ENCODE measurements around the gene KCNB1. TPM values are rescaled to one million over a fixed set of nuclear protein-coding genes. Genes with fewer than 3 reads are reported as not detected.

The KCNB1 gene
- total RNA-seq, 1 experiment from 2014 or later = 0.04 TPM

GRCh38 chr20:49392745-49393144 is 89.7 kb downstream of the KCNB1 start:
- H3K9me2 ChIP-seq (ENCODE audit: insufficient read depth) = no peaks in the 10 kb centered on the region
- TF ChIP-seq EZH2 (IDR thresholded peaks at IDR 0.05; ENCODE audit: low read depth) (no peak), CTCF (conservative IDR thresholded peaks at IDR 0.05) (no peak)
- no peaks in the 10 kb centered on the region for H3K36me3 ChIP-seq (ENCODE audit: low read depth)
- ChIA-PET CTCF (no interaction called here), POLR2A (ENCODE audit: unreplicated experiment) (no interaction called here)
- H3K79me2 ChIP-seq (ENCODE audit: low read depth) = no peaks in the 10 kb centered on the region
- peaks cover 44% of the 10 kb centered on the region for H3K27me3 ChIP-seq (ENCODE audit: insufficient read depth, low read depth)
- no peaks in the 10 kb centered on the region for H4K20me1 ChIP-seq (ENCODE audit: insufficient read depth)
- intact Hi-C loops (cut with micrococcal nuclease; ENCODE audit: unreplicated experiment) = no loop called here
- BruUV-seq (replicated peaks) = no TSS peak
- H3F3A ChIP-seq (ENCODE audit: insufficient read depth, low read depth) = no peaks in the 10 kb centered on the region
- H3K9me3 ChIP-seq (ENCODE audit: insufficient read depth, low read depth) = no peaks in the 10 kb centered on the region
- no peak overlapping the region for H3K4me3 ChIP-seq
- no peaks in the 10 kb centered on the region for H3K4me1 ChIP-seq (replicated peaks; ENCODE audit: insufficient read depth)
- no peak overlapping the region for H3K27ac ChIP-seq
- no peak for DNase-seq
- no peak overlapping the region for H3K4me2 ChIP-seq
- H2AFZ ChIP-seq = no peak overlapping the region

- H3K4me2 ChIP-seq = no peak overlapping the region
- no peaks in the 10 kb centered on the region for H3K9me3 ChIP-seq (ENCODE audit: insufficient read depth, low read depth)
- no peaks in the 10 kb centered on the region for H3K4me1 ChIP-seq (replicated peaks; ENCODE audit: insufficient read depth)
- H4K20me1 ChIP-seq (ENCODE audit: insufficient read depth) = no peaks in the 10 kb centered on the region
- ChIA-PET CTCF (no interaction called here), POLR2A (ENCODE audit: unreplicated experiment) (no interaction called here)
- no TSS peak for BruUV-seq (replicated peaks)
- no peak for TF ChIP-seq CTCF (conservative IDR thresholded peaks at IDR 0.05)
- no peak for TF ChIP-seq EZH2 (IDR thresholded peaks at IDR 0.05; ENCODE audit: low read depth)
- H3K79me2 ChIP-seq (ENCODE audit: low read depth) = no peaks in the 10 kb centered on the region
- H3K36me3 ChIP-seq (ENCODE audit: low read depth) = no peaks in the 10 kb centered on the region
- H3K27me3 ChIP-seq (ENCODE audit: insufficient read depth, low read depth) = peaks cover 44% of the 10 kb centered on the region
- H3K4me3 ChIP-seq = no peak overlapping the region
- no peaks in the 10 kb centered on the region for H3K9me2 ChIP-seq (ENCODE audit: insufficient read depth)
- intact Hi-C loops (cut with micrococcal nuclease; ENCODE audit: unreplicated experiment) = no loop called here
- no peak overlapping the region for H3K27ac ChIP-seq
- H2AFZ ChIP-seq = no peak overlapping the region
- DNase-seq = no peak
- H3F3A ChIP-seq (ENCODE audit: insufficient read depth, low read depth) = no peaks in the 10 kb centered on the region
These were observed 90.8 kb downstream of the KCNB1 start for GRCh38 chr20:49391404-49392245.

GRCh38 chr20:49389854-49390253 is 92.6 kb downstream of the KCNB1 start:
- CTCF ChIA-PET = no interaction called here
- no TSS peak for BruUV-seq (replicated peaks)
- POLR2A ChIA-PET (ENCODE audit: unreplicated experiment) = no interaction called here

More at GRCh38 chr20:49389854-49390253, 92.6 kb downstream of the KCNB1 start:
- Histone ChIP-seq H3K27ac (no peak overlapping the region), H4K20me1 (ENCODE audit: insufficient read depth) (no peaks in the 10 kb centered on the region), H3F3A (ENCODE audit: insufficient read depth, low read depth) (no peaks in the 10 kb centered on the region), H3K4me2 (no peak overlapping the region), H3K9me2 (ENCODE audit: insufficient read depth) (no peaks in the 10 kb centered on the region), H3K4me3 (no peak overlapping the region), H2AFZ (no peak overlapping the region), H3K9me3 (ENCODE audit: insufficient read depth, low read depth) (no peaks in the 10 kb centered on the region), H3K36me3 (ENCODE audit: low read depth) (no peaks in the 10 kb centered on the region), H3K4me1 (replicated peaks; ENCODE audit: insufficient read depth) (no peaks in the 10 kb centered on the region), H3K79me2 (ENCODE audit: low read depth) (no peaks in the 10 kb centered on the region), H3K27me3 (ENCODE audit: insufficient read depth, low read depth) (peaks cover 44% of the 10 kb centered on the region)
- TF ChIP-seq EZH2 (IDR thresholded peaks at IDR 0.05; ENCODE audit: low read depth) (no peak), CTCF (conservative IDR thresholded peaks at IDR 0.05) (no peak)
- no peak for DNase-seq
- intact Hi-C loops (cut with micrococcal nuclease; ENCODE audit: unreplicated experiment) = no loop called here

Measured in PC-9 (cell line).